Fibroblast of skin of abdomen (primary cell): ENCODE results near the gene PNLIPRP1. TPM values are rescaled to one million over a fixed set of nuclear protein-coding genes. Genes with fewer than 3 reads are reported as not detected.

Experiments
- DNase-seq: peaks from one replicate; pipeline ENCODE4 v3.0.0-alpha.2; 2013
- polyA plus RNA-seq, 2 experiments: library from polyadenylated mRNA; unstranded; fragments of 120-200 nt; gene quantifications; one replicate each; pipeline ENCODE4 v1.2.1, GENCODE V29; 2013; ENCODE audit not compliant: insufficient read length in 2 of 2

Gene PNLIPRP1
- not detected for polyA plus RNA-seq (2013, experiment 1 of 2; ENCODE audit: insufficient read length)
- not detected for polyA plus RNA-seq (2013, experiment 2 of 2; ENCODE audit: insufficient read length)

- DNase-seq, result no peak
Observed at GRCh38 chr10:116590590-116591444, at the start of gene PNLIPRP1. Gene PNLIPRP1 (plus strand): TSS chr10:116590959. CDS start chr10:116591130, 171 bp downstream.

- no peak for DNase-seq
Observed at GRCh38 chr10:116542007-116542677, 48.6 kb upstream of the PNLIPRP1 start.

GRCh38 chr10:116545122-116545521 lies 45.6 kb upstream of the PNLIPRP1 start:
- DNase-seq, result no peak

GRCh38 chr10:116545756-116546155 lies 45.0 kb upstream of the PNLIPRP1 start, which contains the start of gene PNLIP:
Gene PNLIP (plus strand): TSS chr10:116545931. CDS start chr10:116546093, 162 bp downstream.
- DNase-seq, result no peak

GRCh38 chr10:116548301-116548700 lies 42.5 kb upstream of the PNLIPRP1 start:
- no peak for DNase-seq

GRCh38 chr10:116553378-116553980 lies 37.3 kb upstream of the PNLIPRP1 start:
- DNase-seq, result no peak

- DNase-seq, result no peak
Observed at GRCh38 chr10:116554628-116555027, 36.1 kb upstream of the PNLIPRP1 start.

GRCh38 chr10:116555880-116556279 lies 34.9 kb upstream of the PNLIPRP1 start:
- no peak for DNase-seq

- no peak for DNase-seq
Observed at GRCh38 chr10:116557305-116557880, 33.4 kb upstream of the PNLIPRP1 start.

GRCh38 chr10:116565534-116565933 lies 25.2 kb upstream of the PNLIPRP1 start:
- no peak for DNase-seq

GRCh38 chr10:116566932-116567331 lies 23.8 kb upstream of the PNLIPRP1 start:
- DNase-seq, result no peak

GRCh38 chr10:116567335-116567734 lies 23.4 kb upstream of the PNLIPRP1 start:
- no peak for DNase-seq

GRCh38 chr10:116574797-116575196 lies 16.0 kb upstream of the PNLIPRP1 start:
- no peak for DNase-seq

- no peak for DNase-seq
Observed at GRCh38 chr10:116587878-116588591, 2.7 kb upstream of the PNLIPRP1 start.

- DNase-seq, result no peak
Observed at GRCh38 chr10:116588995-116589394, 1.8 kb upstream of the PNLIPRP1 start.

- no peak for DNase-seq
Observed at GRCh38 chr10:116589926-116590325, 833 bp upstream of the PNLIPRP1 start.

GRCh38 chr10:116593139-116593740 lies 2.5 kb downstream of the PNLIPRP1 start:
- no peak for DNase-seq

- DNase-seq, result no peak
Observed at GRCh38 chr10:116594525-116595035, 3.8 kb downstream of the PNLIPRP1 start.

GRCh38 chr10:116596062-116596461 lies 5.3 kb downstream of the PNLIPRP1 start:
- DNase-seq, result no peak

GRCh38 chr10:116597543-116597942 lies 6.8 kb downstream of the PNLIPRP1 start:
- DNase-seq, result no peak

- no peak for DNase-seq
Observed at GRCh38 chr10:116598329-116598728, 7.6 kb downstream of the PNLIPRP1 start.
